ENCODE measurements around the gene ZHX3. TPM values are rescaled to one million over a fixed set of nuclear protein-coding genes. Genes with fewer than 3 reads are reported as not detected.

Gene ZHX3
- total RNA-seq, 3 donors from 2014 or later (not counting 1 experiment from before 2014, with no cell fraction given) = 9.0 to 11.8 (median 10.3) TPM

- WGBS (ENCODE audit: insufficient coverage) = 79% methylated on average over 3 of the region's 3 CpGs
- no peak overlapping the region for H3K27ac ChIP-seq (ENCODE audit: low read length)
- H3K4me1 Mint-ChIP-seq = no peaks in the 10 kb centered on the region
- H3K4me1 ChIP-seq (ENCODE audit: control insufficient read depth, insufficient read depth, low read length) = no peaks in the 10 kb centered on the region
- no peak overlapping the region for H3K4me3 ChIP-seq (ENCODE audit: low read length)
- H3K36me3 Mint-ChIP-seq = peaks cover 14% of the 10 kb centered on the region
- no peak overlapping the region for H3K4me3 Mint-ChIP-seq
- intact Hi-C loops (cut with micrococcal nuclease) = no loop called here
- H3K9me3 Mint-ChIP-seq = peaks cover 3 to 7% of the 10 kb centered on the region in 2 donors
- DNase-seq = no peak
- no peak for ATAC-seq
- H3K27me3 Mint-ChIP-seq (ENCODE audit: low read depth in 2 of 2) = no peaks in the 10 kb centered on the region
- H3K27ac Mint-ChIP-seq = no peak overlapping the region
- H3K9me3 ChIP-seq (ENCODE audit: control insufficient read depth, insufficient read depth, low read length) = peaks cover 7% of the 10 kb centered on the region
- TF ChIP-seq CTCF (IDR thresholded peaks at IDR 0.05) = no peak
- no peaks in the 10 kb centered on the region for H3K27me3 ChIP-seq (ENCODE audit: control insufficient read depth, insufficient read depth, low read length)
- no peaks in the 10 kb centered on the region for H3K36me3 ChIP-seq (ENCODE audit: control insufficient read depth, insufficient read depth, low read length)
Observed at GRCh38 chr20:41290804-41291389, 26.6 kb downstream of the ZHX3 start.

- no peaks in the 10 kb centered on the region for H3K4me1 Mint-ChIP-seq
- DNase-seq = no peak
- WGBS (ENCODE audit: insufficient coverage) = 90% methylated on average over 1 of the region's 2 CpGs
Observed at GRCh38 chr20:41287327-41287726, 30.2 kb downstream of the ZHX3 start.

GRCh38 chr20:41286240-41286851 lies 31.2 kb downstream of the ZHX3 start:
- WGBS (ENCODE audit: insufficient coverage) = 100% methylated on average over 2 of the region's 2 CpGs
- Histone ChIP-seq H3K4me1 (ENCODE audit: control insufficient read depth, insufficient read depth, low read length) (no peaks in the 10 kb centered on the region), H3K4me3 (ENCODE audit: low read length) (no peak overlapping the region), H3K27ac (ENCODE audit: low read length) (no peak overlapping the region), H3K9me3 (ENCODE audit: control insufficient read depth, insufficient read depth, low read length) (peaks cover 7% of the 10 kb centered on the region), H3K36me3 (ENCODE audit: control insufficient read depth, insufficient read depth, low read length) (no peaks in the 10 kb centered on the region), H3K27me3 (ENCODE audit: control insufficient read depth, insufficient read depth, low read length) (no peaks in the 10 kb centered on the region)
- H3K36me3 Mint-ChIP-seq = peaks cover 14% of the 10 kb centered on the region
- ATAC-seq (no peak), DNase-seq (no peak)
- H3K4me1 Mint-ChIP-seq = no peaks in the 10 kb centered on the region
- no peak overlapping the region for H3K4me3 Mint-ChIP-seq
- H3K27me3 Mint-ChIP-seq (ENCODE audit: low read depth in 2 of 2) = no peaks in the 10 kb centered on the region
- H3K27ac Mint-ChIP-seq = no peak overlapping the region
- intact Hi-C loops (cut with micrococcal nuclease) = no loop called here
- H3K9me3 Mint-ChIP-seq = peaks cover 3 to 7% of the 10 kb centered on the region in 2 donors
- TF ChIP-seq CTCF (IDR thresholded peaks at IDR 0.05) = no peak

More at GRCh38 chr20:41287327-41287726, 30.2 kb downstream of the ZHX3 start:
- intact Hi-C loops (cut with micrococcal nuclease) = no loop called here
- H3K4me3 Mint-ChIP-seq = no peak overlapping the region
- no peaks in the 10 kb centered on the region for H3K27me3 ChIP-seq (ENCODE audit: control insufficient read depth, insufficient read depth, low read length)
- TF ChIP-seq CTCF (IDR thresholded peaks at IDR 0.05) = no peak
- no peak overlapping the region for H3K4me3 ChIP-seq (ENCODE audit: low read length)
- no peaks in the 10 kb centered on the region for H3K27me3 Mint-ChIP-seq (ENCODE audit: low read depth in 2 of 2)
- H3K36me3 ChIP-seq (ENCODE audit: control insufficient read depth, insufficient read depth, low read length) = no peaks in the 10 kb centered on the region
- H3K4me1 ChIP-seq (ENCODE audit: control insufficient read depth, insufficient read depth, low read length) = no peaks in the 10 kb centered on the region
- no peak for ATAC-seq
- H3K27ac Mint-ChIP-seq = no peak overlapping the region
- H3K27ac ChIP-seq (ENCODE audit: low read length) = no peak overlapping the region
- peaks cover 3 to 7% of the 10 kb centered on the region in 2 donors for H3K9me3 Mint-ChIP-seq
- H3K9me3 ChIP-seq (ENCODE audit: control insufficient read depth, insufficient read depth, low read length) = peaks cover 7% of the 10 kb centered on the region
- peaks cover 14% of the 10 kb centered on the region for H3K36me3 Mint-ChIP-seq
